Activated T-cell treated with anti-CD3 and anti-CD28 coated beads for 4 hours (primary cell): Measurements from ENCODE around the gene AOPEP.

Experiments
- DNase-seq: peaks from one replicate; pipeline ENCODE4 v3.0.0-alpha.2; 2020

AOPEP gene

DNA sequence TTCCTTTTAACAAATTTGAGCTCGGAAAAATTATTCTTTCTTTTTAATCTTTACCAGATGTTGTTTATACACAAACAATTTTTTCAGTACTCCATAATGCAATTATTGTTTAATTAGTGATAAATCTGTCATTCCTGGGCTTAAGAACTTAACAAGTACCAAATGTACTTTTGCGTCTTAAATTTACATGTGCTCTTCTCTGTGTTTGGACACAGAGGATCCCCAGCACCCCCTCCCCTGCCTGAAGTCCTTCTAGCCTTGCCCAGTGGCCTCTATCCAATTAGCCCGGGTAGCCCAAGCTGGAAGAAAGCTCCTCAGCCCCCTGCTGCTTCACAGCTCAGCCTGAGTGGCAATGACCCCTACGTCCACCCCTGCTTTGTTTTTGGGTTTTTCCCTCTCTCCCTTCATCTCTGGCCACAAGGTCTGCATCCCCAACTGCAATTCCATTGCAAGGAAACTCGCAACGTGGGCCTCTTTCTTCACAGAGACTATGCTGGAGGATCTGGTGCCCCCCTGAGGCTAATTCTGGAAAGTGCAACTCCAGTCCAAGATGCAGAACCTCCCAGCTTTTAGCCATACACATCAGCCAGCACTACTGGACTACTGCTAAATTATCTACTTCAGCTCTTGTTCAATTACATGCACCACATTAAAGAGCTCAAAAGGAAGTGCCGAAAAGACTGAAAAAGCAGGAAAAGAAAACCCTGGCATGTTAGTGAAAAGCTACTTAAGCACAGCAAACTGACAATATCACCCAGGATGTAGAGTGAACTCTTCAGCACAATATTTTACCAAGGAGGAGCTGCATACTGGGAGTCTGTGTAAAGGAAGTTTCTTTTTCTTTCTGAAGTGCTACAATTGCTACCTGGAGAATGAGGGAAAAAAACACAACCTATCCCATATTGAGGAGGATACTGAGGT is 404.8 kb downstream of the AOPEP start:
- peak; percentile 21 for DNase-seq

GRCh38 chr9:95132366-95133324 is 406.1 kb downstream of the AOPEP start:
- DNase-seq = no peak

GRCh38 chr9:95133325-95133705 is 406.8 kb downstream of the AOPEP start:
- DNase-seq = no peak

GRCh38 chr9:95134457-95134881 is 408.0 kb downstream of the AOPEP start:
- DNase-seq = no peak

DNA sequence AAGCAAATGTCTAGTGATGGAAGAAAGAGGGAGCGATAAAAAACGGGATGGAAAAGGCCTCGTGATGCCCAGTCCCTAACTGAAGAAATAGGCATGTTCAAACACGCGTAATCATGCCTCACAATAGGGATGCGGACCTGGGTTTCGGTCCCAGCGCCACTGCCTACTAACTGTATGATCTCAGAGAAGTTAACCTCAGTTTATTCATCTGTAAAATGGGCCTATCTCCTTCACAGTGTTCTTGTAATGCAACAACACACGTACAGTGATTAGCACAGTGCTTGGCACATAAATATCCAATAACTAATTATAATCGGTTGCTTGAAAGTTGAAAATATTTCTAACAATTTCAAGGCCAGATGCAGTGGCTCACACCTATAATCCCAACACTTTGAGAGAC is 409.3 kb downstream of the AOPEP start:
- DNase-seq = no peak
